ENCODE data around the gene OTX2.

The OTX2 gene

DNA sequence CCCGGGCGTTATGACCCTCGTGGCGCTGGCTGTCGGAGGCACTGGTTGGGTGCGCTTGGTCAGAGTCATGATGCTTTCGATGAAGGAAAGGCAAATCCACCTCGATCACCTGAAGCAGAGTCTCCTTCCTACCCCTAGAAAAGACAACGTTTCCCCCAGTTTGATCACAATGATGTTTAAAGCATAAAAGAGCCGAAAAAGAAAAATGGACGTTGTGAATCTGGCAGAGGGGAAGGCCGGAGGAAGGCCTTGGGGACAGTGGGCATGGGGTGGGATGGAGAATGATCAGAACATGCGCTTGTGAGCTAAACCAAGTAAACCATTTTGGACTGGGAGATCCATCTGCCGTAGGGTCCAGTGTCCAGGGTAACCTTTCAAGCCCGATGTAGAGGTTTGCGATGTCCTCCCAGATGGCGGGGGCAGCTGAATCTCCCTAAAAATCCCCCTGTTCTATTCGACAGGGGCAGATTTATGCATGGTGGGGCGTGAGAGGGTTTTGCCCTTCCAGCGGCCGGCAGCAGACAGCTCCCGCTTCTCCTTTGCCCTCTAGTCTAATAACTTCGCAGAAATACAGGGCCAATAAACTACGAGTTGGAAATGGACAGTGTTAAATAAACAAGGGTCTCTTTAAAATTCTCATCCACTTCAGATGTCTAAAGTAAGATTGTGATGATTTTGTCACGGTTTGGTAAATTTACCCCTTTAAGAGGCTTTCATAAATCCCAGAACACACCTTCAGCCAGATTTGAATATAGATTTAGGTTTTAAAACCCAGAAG lies 2.3 kb upstream of the OTX2 start:
- DNase-seq (ENCODE audit: low spot score): no peak

DNA sequence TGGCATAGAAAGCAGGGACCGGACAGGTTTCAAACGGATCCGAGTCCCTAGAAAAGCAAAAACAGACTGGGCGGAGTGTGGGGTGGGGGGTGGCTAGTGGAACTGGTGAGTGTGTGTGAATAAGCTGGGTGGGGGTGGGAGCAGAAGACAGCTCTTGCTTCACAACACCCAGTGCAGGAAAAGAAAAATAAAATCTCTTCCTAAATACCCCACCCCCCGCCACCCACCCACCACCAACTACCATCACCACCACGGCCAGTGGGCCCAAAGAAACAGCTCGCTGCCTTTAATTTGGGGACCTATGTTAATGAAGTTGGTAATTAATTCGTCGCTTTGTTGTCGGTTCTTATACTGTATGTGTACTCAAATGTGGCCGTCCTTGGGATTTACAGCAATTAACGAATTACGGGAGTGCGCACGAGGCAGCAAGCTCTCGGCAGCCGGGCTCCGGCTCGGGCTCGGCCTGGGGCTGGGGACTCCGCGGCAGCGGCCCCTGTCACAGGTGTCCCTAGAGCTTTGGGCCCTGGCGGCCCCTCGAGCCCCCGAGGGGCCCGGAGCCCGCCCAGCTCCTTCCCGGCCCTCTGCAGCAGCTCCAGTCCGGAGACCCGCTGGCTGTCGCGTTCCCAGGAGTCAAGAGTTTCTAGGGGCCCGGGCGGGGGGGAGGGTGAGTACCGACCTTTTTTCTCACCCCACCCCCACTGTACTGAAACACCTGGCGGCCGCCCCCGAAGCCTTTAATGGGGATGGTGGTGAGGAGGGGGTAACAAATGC lies 1.5 kb upstream of the OTX2 start:
- DNase-seq (ENCODE audit: low spot score): no peak

DNA sequence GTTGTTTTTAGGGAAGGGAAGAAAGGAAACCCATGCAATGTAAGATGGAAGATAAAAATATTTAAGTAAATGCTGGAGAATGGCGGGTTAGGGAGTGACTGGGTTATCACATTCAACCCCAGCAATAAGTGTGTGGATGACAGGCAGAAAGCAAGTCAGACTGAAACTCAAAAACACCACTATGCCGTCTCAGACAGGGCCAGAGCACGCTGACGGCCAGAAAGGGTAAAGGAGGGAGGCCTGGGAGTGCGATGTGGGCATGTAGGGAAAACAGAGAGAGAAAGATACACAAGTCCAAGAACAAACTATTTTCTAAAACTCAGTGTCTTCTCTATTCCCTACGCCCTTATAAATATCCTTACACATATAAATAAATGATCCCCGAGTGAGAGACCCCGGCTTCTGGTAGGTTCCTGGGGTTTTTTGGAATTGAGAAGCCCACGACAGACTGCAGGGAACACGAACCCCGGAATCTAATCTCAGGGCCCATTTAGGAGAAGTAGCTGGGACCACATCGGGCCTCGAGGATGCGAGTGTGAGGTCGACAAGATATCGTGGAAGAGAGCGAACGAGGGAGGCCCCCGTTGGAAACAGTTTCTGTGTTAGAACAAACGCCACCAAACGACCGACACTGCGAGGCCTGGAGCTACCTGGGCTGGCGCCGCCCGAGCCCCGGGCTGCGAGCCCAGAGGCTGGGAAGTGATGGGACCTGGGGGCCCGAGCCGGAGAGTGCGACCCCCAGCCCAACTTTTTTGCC lies 735 bp upstream of the OTX2 start:
- DNase-seq (ENCODE audit: low spot score): no peak

DNA sequence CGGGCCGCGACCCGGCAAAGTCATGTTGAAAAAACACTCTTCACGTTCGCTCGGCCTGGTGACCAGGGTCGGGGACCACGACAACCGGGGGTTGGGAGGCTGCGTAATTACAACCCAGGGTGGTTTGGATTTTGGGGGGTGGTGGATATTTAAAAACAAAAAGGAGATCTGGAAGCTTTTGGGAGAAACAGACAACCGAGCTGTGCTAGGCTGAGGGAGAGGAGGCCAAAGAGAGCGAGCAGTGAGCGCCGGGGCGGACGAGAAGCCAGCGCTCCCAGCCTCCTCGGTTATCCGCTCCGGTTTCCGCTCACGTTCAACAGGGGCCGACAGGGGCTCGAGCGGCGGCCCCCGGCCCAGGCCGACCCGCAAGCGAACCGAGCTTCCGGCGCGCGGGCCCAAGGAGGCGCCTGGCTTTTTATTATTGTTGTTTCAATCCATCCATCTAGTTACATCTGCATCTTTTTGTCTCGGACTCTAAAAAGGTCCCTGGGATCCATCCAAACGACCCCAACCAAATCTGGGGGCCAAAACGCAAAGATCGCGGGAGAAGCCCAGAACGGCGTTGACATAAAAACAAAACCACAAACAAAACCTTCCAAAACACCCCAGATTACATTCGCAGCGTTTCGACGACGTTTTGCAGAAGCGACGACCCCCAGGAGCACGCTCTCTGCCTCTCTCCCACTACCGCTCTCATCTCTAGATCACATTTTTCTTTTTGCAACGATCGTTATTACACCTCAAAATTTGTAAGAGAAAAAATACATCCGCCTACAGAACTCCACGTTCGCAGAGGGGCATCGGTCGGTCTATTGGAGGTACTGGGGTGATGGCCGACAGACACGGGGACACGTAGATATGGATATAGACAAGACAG lies 771 bp downstream of the OTX2 start:
- DNase-seq (ENCODE audit: low spot score): no peak

DNA sequence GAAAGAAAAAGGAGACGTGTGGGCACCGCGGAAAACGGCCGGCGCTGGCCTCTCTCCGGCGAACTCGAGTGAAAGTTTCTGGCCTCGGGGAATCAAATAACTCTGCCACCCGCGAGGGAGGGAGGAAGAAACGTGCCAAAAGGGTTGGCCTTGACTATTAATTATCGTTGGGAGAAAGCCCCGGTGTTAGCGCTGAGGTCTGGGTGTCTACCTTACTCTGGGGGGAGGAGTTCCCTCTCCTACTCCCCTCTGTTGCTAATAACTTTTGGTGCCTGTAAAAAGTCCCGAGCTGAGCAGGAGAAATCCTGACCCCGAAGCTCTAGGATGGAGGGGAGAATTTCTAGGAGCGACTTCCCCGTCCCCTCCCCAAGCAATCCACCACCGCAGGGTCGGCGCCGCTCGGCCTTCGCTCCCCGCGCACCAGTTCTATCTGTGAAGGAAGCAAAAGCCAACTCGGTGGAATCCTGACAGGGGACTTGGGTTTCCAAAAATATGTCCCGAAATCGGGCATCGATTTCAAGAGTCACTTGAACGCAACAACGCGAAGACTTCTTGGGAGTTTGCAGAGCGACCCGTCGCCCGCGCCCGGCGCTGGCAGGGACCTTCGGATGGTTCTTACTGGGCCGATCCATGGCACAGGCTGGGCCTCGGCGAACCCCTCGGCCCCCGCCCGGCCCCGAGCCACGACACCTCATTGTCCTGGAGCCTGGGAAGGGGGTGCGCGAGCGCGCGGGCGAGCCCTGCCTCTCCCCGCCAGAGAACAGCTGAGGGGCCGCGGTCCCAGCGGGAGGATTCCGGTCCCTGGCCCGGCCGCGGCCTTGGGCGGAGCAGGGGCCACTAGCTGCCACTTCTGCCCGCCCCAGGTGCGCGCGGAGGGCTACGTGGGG lies 1.7 kb downstream of the OTX2 start:
- no peak for DNase-seq (ENCODE audit: low spot score)

DNA sequence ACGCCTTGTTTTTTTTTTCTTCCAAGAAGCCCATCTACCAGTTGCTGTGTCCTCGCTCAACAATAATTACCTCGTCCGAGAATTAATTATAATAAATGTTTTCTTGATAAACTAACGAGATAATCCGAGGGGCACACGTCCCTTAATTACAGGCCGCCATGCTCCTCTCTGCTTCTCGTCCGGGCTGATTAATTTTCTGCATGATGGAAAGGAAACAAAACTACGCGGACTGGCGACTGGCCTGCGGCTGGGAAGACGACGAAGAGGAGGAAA lies 2.2 kb downstream of the OTX2 start:
- no peak for DNase-seq (ENCODE audit: low spot score)

DNA sequence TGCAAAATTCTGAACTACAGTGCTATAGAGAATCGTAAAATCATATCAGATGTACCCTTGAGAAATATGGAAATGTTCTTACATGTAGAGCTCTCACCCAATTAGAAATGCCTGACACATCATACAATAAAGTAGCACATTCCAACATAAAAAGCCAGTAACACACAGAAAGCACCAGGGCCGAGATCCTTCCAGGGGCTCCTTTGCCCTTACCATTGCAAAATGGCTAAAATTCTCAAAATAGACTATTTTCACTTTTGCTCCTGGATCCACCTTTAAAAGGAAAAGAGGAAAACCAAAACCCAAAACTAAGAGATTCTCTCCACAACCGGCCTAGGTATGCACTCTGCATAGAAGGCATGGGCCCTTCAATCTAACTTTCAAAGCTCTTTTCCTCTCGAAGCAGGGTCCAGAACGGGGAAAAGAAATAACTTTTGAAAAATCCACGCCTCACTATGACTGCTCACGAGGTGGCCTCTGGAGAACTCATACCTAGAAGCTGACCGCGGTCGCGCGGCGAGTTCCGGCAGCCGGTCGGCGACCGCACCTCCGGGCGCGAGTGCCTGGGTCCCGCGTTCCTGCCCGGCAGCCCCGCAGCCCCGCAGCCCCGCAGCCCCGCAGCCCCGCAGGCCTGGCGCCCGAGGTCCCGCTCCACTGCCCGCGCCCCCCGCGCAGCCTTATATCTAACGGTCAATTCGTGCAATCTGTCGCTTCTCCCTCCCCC lies 2.7 kb downstream of the OTX2 start:
- DNase-seq (ENCODE audit: low spot score): no peak

DNA sequence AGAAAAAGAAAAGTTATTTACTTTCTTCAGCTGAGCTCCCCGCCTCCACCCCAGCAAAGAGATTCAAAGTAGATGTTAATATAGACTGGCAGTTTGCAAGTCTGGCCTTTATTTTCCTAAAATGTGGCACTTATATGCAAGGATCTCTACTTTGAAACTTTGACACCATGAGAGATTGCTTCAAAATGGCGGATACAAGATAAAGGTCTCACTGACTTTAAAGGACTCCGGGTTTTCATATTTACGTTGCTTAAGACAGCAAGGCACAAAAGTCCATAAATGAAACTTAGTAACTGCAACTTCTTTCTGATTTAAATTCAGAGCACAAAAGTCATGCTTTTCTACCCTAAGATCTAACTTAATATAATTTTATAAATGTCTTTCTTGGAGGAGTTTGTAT lies 3.5 kb downstream of the OTX2 start:
- DNase-seq (ENCODE audit: low spot score): no peak

DNA sequence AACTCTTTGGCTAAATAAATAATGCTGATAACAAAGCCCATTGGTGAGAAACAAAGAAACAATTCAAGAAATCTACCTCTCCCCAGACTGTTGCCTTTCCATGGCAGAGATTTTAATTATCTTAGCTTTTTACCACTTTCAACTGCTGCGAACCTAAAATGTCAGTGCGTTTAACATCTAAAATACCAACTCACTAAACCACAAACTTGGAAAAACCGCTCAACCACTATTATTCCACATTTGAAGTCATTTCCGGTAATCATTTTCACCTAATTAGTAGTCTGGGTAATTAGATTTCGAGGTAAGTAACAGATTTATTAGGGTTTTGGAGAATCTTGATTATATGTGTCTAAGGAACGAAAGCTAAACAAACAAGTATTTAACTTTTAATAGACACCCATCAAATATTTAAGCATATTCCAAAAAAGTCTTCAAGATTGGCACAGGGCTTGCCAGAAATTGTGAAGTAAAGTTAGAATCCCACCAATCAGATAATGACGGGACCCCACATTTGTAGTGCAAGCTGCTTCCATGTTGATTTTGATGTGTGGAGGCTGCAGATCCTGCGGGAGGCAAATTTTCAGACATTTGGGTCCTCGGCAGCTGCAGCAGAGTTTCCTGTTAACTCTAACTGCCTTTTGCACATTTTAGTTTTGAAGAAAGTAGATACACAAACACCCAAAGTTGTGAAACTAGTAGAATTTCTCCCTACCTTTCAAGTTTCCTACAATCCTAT lies 4.1 kb downstream of the OTX2 start:
- no peak for DNase-seq (ENCODE audit: low spot score)

DNA sequence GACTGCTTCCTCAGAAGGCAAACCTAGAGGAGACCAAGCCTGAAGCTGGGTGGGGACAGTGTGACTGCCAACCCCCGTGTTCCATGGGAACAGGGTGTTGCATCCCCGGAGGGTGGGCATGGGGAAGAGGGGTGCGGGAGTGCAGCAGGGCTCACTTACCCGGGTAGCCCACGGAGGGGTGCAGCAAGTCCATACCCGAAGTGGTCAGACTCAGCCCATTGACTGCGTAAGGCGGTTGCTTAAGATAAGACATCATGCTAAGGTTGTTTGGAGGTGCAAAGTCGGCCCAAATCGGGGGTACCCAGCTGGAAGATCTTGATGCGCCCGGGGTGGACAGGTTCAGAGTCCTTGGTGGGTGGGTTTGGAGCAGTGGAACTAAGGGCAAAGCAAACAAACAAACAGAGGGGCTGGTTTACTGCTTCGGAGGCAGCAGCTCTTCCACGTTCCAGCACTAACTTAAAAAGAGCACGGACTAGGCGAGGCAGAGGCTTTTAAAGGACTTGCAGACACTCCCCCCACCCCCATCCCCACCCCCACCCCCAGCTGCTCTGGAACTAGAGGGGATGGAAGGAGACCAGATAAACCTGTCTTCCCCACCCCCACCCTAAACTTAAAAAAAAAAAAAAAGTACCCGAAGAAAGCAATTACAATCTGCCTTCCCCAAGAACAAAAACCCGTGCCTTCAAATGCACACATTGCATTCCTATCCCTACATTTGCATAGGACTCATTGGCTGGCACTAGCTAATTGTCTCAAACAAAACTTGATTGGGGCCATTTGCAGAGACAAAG lies 4.9 kb downstream of the OTX2 start:
- no peak for DNase-seq (ENCODE audit: low spot score)

DNA sequence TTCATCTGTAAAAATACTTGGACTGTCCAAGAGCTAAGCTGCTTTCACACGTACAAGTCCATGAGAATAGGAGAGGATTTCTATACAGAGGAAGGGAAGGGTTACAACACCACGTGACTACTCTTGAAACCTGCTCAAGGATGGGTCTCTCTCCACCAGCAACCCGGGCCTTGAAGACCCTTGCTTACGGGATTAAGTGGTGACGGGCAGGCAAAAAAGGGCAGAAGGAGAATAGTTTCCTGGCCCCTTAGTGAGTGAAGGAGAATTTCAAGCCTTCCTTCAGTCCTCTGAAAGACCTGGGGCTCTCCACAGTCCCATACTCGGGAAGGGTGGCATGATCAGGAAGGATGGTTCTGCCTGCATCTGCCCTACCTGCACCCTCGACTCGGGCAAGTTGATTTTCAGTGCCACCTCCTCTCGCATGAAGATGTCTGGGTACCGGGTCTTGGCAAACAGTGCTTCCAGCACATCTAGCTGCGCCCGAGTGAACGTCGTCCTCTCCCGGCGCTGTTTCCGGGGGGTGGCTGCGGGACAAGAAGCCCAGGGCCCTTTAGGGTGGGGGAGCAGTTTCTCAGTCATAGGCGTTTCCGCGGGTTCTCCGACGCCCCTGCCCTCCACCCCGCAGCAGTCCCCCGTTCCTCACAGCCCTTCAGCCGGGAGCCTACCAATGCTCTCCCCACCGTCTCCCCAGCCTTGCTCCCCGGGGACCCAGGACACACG lies 6.3 kb downstream of the OTX2 start:
- no peak for DNase-seq (ENCODE audit: low spot score)

DNA sequence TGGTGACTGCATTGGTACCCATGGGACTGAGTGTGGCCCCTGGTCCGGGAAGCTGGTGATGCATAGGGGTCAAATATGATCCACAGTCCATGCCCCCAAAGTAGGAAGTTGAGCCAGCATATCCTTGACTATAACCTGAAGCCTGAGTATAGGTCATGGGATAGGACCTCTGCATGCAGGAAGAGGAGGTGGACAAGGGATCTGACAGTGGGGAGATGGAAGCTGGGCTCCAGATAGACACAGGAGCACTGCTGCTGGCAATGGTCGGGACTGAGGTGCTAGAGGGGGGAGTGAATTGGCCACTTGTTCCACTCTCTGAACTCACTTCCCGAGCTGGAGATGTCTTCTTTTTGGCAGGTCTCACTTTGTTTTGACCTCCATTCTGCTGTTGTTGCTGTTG lies 8.4 kb downstream of the OTX2 start:
- DNase-seq (ENCODE audit: low spot score): no peak

DNA sequence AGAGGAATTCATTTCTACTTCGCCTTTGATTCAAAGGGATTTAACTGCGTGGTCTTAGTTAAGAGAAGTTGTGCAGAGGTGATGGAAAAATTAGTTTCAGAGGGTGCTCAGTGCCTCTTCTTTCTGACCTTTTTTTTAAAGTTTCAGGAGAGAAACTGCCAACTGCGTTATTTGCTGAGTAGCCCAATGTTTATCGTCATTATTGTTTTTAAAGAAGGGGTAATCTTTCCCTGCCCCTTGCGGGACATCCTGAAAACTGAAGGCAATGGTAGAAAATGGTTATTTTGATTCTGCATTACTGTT lies 11.0 kb downstream of the OTX2 start:
- DNase-seq (ENCODE audit: low spot score): no peak

DNA sequence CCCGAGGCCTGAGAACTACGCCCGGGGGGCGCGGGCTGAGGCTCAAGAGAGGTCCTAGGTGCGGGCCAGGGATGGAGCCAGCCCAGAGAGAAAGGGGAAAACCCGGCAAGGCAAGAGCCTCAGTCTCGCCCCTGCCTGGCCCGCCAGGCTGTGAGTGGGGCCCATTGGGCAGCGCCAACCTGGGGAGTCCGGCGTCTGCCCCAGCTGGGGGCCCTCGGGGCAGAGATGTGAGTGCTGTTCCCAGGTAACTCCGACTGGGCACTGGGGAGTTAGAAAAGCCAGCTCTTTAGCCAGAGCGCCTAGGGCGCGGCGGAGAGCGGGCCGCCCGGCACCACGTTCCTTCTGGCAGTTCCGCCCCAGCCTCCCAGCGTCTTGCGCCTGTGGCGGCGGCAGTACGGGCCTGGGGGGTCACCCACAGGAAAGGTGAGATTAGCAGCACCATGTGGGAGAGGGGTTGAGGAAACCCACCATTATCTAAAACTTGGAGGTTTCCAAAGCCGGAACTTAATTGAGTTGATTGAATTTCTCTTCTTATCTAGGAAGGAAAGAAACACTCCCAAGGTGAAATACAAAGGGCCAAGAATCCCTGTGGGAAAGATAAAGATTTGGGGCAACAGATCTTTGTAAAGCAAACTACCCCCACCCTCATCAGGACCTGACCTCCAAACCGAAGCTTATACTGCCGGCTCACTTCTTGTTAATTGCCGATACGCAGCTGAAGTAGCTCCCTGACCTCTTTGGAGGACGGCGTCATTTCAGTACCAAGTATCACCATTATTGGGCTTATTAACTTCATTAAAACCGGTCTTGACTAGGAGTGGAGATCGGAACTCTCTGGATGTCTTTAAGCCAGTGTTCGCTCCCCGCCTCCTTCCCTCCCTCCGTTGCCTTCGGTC lies 11.6 kb downstream of the OTX2 start:
- no peak for DNase-seq (ENCODE audit: low spot score)

DNA sequence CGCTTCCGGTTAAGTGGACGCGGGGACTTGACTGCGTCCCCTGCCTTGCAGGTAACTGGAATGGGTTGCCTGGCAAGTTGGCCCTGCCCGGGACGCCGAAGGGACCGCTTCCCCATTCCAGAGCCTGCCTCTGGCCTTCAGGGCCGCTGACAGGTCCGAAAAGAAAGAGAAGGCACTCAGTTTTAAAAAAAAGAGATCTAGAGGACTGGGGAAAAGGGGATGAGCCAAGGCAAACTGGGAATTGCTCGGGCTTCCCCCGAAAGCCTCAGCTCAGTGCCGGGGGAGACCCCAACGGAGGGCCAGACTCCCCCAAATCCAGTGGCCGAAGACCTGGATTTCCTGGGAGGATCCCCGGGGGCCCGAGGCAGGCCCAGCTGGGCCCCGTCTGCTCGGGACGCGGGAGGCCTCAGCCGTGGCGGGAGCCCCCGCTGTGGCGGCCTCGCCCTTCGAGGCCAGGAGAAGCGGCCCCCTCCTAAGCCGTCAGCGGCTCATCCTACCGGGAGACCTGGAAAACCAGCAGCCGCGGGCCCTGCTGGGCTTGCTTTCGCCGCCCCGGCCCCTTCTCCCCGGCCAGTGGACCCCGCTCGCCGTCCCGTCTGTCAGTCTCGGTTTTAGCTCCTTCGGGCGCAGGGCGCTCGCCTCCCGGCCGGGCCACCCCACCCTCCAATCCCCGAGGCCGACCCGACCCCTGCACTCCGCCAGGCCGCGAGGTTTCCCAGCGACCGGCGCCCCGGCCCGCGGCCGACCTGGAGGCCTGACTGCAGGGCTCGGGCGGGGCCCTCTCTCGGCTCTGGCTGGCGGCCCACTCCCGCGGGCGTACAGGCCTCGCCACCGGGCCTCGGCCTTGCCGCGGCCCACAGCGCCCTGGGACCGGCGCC lies 12.5 kb downstream of the OTX2 start:
- DNase-seq (ENCODE audit: low spot score): no peak

DNA sequence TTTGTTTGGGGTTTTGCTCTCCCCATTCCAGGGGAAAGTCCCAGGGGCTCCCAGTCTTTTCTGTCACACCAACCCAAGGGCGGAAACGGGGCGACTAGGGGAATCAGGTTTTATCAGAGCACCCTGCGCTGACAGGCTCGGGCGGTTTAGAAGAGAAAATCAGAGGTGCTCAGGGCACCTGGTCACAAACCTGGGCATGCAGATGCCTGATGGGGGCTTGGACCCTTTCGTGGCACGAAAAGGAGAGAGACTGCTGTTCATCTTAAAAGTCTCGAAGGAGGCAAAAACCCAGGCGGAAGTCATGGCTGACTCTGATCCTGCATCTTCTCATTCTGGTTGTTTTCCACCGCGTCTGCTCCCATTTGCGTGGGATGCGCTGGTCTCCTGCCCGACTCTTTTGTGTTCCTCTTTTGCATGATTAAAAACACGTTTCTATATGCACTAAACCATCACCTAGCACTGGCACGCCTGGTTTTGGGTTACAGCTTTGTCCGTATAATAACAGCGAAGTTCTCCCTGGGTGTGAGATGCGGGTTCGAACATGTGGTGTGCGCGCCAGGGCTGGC lies 13.2 kb downstream of the OTX2 start:
- DNase-seq (ENCODE audit: low spot score): no peak
